Activated CD8-positive, alpha-beta T cell treated with anti-CD3 and anti-CD28 coated beads for 36 hours (primary cell): ENCODE measurements around the gene TNIP1. TPM values are rescaled to one million over a fixed set of nuclear protein-coding genes. Genes with fewer than 3 reads are reported as not detected.

Experiments used
- ATAC-seq: fragments of 200-7000 bp; cut with Tn5 transposase; one replicate; pipeline ENCODE4 v1.10.0; 2021; ENCODE audit warnings: mild to moderate bottlenecking, moderate library complexity
- CTCF ChIA-PET: fragments of 350-600 bp; sonication (Branson Sonifier 250); formaldehyde crosslinking; loops from one replicate; lab custom pipeline; 2021; ENCODE audit warnings: antibody characterized with exemption; lab: Charles Lee
- POLR2A ChIA-PET: fragments of 350-600 bp; sonication (Branson Sonifier 250); formaldehyde crosslinking; loops from one replicate; lab custom pipeline; 2021; ENCODE audit warnings: antibody characterized with exemption; lab: Charles Lee
- DNase-seq: peaks from one replicate; pipeline ENCODE4 v3.0.0-alpha.2; 2020
- H3K27ac Mint-ChIP-seq: one replicate; pipeline ENCODE4 v1.8.0; 2021; ENCODE audit warnings: mild to moderate bottlenecking, mixed read lengths
- H3K27me3 Mint-ChIP-seq: one replicate; pipeline ENCODE4 v1.8.0; 2021; ENCODE audit warnings: mixed read lengths
- H3K36me3 Mint-ChIP-seq: one replicate; pipeline ENCODE4 v1.8.0; 2021; ENCODE audit warnings: low read depth, mixed read lengths
- H3K4me1 Mint-ChIP-seq: one replicate; pipeline ENCODE4 v1.8.0; 2021; ENCODE audit warnings: low read depth, mixed read lengths
- H3K4me3 Mint-ChIP-seq: one replicate; pipeline ENCODE4 v1.8.0; 2021; ENCODE audit warnings: mild to moderate bottlenecking, moderate library complexity, mixed read lengths
- H3K9me3 Mint-ChIP-seq: one replicate; pipeline ENCODE4 v1.8.0; 2021; ENCODE audit warnings: mixed read lengths
- CTCF ChIP-seq: fragments of 200-600 bp; IDR thresholded peaks from one replicate; pipeline ENCODE4 v1.8.0; 2022; ENCODE audit warnings: antibody characterized with exemption, mild to moderate bottlenecking
- intact Hi-C: fragments of 100-400 bp; cut with micrococcal nuclease; formaldehyde crosslinking; loops from one replicate; pipeline ENCODE4 v1.10.0; 2022
- total RNA-seq, 2 experiments: library from RNA; stranded (reverse); gene quantifications; one replicate each; pipeline ENCODE4 v1.2.3, GENCODE V29; 2021

TNIP1 gene
- total RNA-seq, 2 experiments from 2014 or later: 222 TPM

- Mint-ChIP-seq H3K4me1 (no peaks in the 10 kb centered on the region), H3K27ac (no peak overlapping the region), H3K4me3 (no peak overlapping the region), H3K9me3 (no peaks in the 10 kb centered on the region), H3K36me3 (no peaks in the 10 kb centered on the region), H3K27me3 (no peaks in the 10 kb centered on the region)
- ChIA-PET CTCF (interaction anchor here (0.9 kb wide), 1 partner anchor 10 kb away, joined by 4 read pairs; no protein-coding TSS in a partner anchor), POLR2A (no interaction called here)
- DNase-seq (no peak), ATAC-seq (no peak)
- TF ChIP-seq CTCF: no peak
- intact Hi-C loops: no loop called here
These were observed 81.0 kb downstream of the TNIP1 start for GRCh38 chr5:150999704-151000442.

GRCh38 chr5:150993826-150994412 lies 86.9 kb downstream of the TNIP1 start:
- ATAC-seq (no peak), DNase-seq (no peak)
- no peaks in the 10 kb centered on the region for H3K27me3 Mint-ChIP-seq
- no peak overlapping the region for H3K27ac Mint-ChIP-seq
- ChIA-PET CTCF (no interaction called here), POLR2A (no interaction called here)
- intact Hi-C loops: no loop called here
- no peaks in the 10 kb centered on the region for H3K4me1 Mint-ChIP-seq
- no peaks in the 10 kb centered on the region for H3K9me3 Mint-ChIP-seq
- no peak for TF ChIP-seq CTCF
- H3K4me3 Mint-ChIP-seq: no peak overlapping the region
- H3K36me3 Mint-ChIP-seq: no peaks in the 10 kb centered on the region

- Mint-ChIP-seq H3K36me3 (no peaks in the 10 kb centered on the region), H3K4me3 (no peak overlapping the region), H3K27ac (no peak overlapping the region), H3K4me1 (no peaks in the 10 kb centered on the region), H3K27me3 (no peaks in the 10 kb centered on the region), H3K9me3 (no peaks in the 10 kb centered on the region)
- no peak for ATAC-seq
- intact Hi-C loops: no loop called here
- ChIA-PET POLR2A (no interaction called here), CTCF (no interaction called here)
- no peak for TF ChIP-seq CTCF
- no peak for DNase-seq
These were observed 87.4 kb downstream of the TNIP1 start for GRCh38 chr5:150993422-150993821.

- POLR2A ChIA-PET: no interaction called here
- no peak overlapping the region for H3K27ac Mint-ChIP-seq
These were observed 88.1 kb downstream of the TNIP1 start for GRCh38 chr5:150992705-150993104.

More at GRCh38 chr5:150992705-150993104, 88.1 kb downstream of the TNIP1 start:
- H3K27me3 Mint-ChIP-seq: no peaks in the 10 kb centered on the region
- H3K9me3 Mint-ChIP-seq: no peaks in the 10 kb centered on the region
- H3K4me1 Mint-ChIP-seq: no peaks in the 10 kb centered on the region
- CTCF ChIA-PET: no interaction called here
- no peaks in the 10 kb centered on the region for H3K36me3 Mint-ChIP-seq
- intact Hi-C loops: no loop called here
- ATAC-seq (no peak), DNase-seq (no peak)
- no peak for TF ChIP-seq CTCF
- no peak overlapping the region for H3K4me3 Mint-ChIP-seq
